Neural cell (in vitro differentiated cells): ENCODE results near the gene GSTM5. TPM values are rescaled to one million over a fixed set of nuclear protein-coding genes. Genes with fewer than 3 reads are reported as not detected.

Experiments used
- H2AFZ ChIP-seq: fragments of 200-600, 300-800 bp; sonication (generic), shearing (Covaris generic); 2 replicates; pipeline ENCODE4 v1.6.0; 2014; ENCODE audit warnings: low read depth, mild to moderate bottlenecking, antibody characterized with exemption, low read length, moderate library complexity
- H3F3A ChIP-seq: fragments of 200-600 bp; shearing (Covaris generic); 2 replicates; pipeline ENCODE4 v1.6.1; 2016; ENCODE audit warnings: mild to moderate bottlenecking, moderate library complexity, mixed read lengths, antibody characterized with exemption, low read length; ENCODE audit not compliant: insufficient read depth, poor library complexity, severe bottlenecking
- H3K27ac ChIP-seq: fragments of 200-600, 300-800 bp; sonication (generic), shearing (Covaris generic); 2 replicates; pipeline ENCODE4 v1.5.1; 2014; ENCODE audit warnings: mild to moderate bottlenecking, low read length, moderate library complexity
- H3K27me3 ChIP-seq: fragments of 300-800, 200-600 bp; sonication (generic), shearing (Covaris generic); 2 replicates; pipeline ENCODE4 v1.6.0; 2014; ENCODE audit warnings: mild to moderate bottlenecking, low read depth, low read length, moderate library complexity; ENCODE audit not compliant: insufficient read depth
- H3K36me3 ChIP-seq: fragments of 300-800, 200-600 bp; sonication (generic), shearing (Covaris generic); 2 replicates; pipeline ENCODE4 v1.5.1; 2014; ENCODE audit warnings: mild to moderate bottlenecking, antibody characterized with exemption, low read length, moderate library complexity; ENCODE audit not compliant: insufficient read depth
- H3K4me2 ChIP-seq: fragments of 300-800, 200-600 bp; sonication (generic), shearing (Covaris generic); 2 replicates; pipeline ENCODE4 v1.6.0; 2014; ENCODE audit warnings: mild to moderate bottlenecking, low read length
- H3K4me3 ChIP-seq: fragments of 300-800, 200-600 bp; sonication (generic), shearing (Covaris generic); 2 replicates; pipeline ENCODE4 v1.5.1; 2014; ENCODE audit warnings: mild to moderate bottlenecking, low read length, moderate library complexity
- H3K79me2 ChIP-seq: fragments of 200-600 bp; shearing (Covaris generic); replicated peaks from 2 replicates; pipeline ENCODE4 v1.6.0; 2014; ENCODE audit warnings: mild to moderate bottlenecking, low read length, moderate library complexity; ENCODE audit not compliant: insufficient read depth
- H3K9ac ChIP-seq: fragments of 300-800, 200-600 bp; sonication (generic), shearing (Covaris generic); 2 replicates; pipeline ENCODE4 v1.6.1; 2016; ENCODE audit warnings: mild to moderate bottlenecking, low read length, mixed read lengths
- H3K9me2 ChIP-seq: fragments of 200-600 bp; shearing (Covaris generic); 2 replicates; pipeline ENCODE4 v1.6.1; 2016; ENCODE audit warnings: mild to moderate bottlenecking, low read length, mixed read lengths; ENCODE audit not compliant: insufficient read depth
- H3K9me3 ChIP-seq: fragments of 200-600, 300-800 bp; sonication (generic), shearing (Covaris generic); 2 replicates; pipeline ENCODE4 v1.6.1; 2016; ENCODE audit warnings: mild to moderate bottlenecking, mixed run types, low read length, moderate library complexity, mixed read lengths
- H4K20me1 ChIP-seq: fragments of 200-600 bp; shearing (Covaris generic); 2 replicates; pipeline ENCODE4 v1.6.1; 2016; ENCODE audit warnings: mild to moderate bottlenecking, mixed run types; ENCODE audit not compliant: insufficient read depth
- EP300 ChIP-seq: fragments of 450-650 bp; conservative IDR thresholded peaks from 2 replicates; pipeline ENCODE4 v1.6.1; 2014; ENCODE audit warnings: antibody characterized with exemption, mild to moderate bottlenecking, moderate library complexity; ENCODE audit not compliant: poor library complexity, severe bottlenecking
- EZH2 ChIP-seq: fragments of 200-600, 300-800 bp; shearing (Covaris generic), sonication (generic); IDR thresholded peaks from 2 replicates; pipeline ENCODE4 v1.6.1; 2014; ENCODE audit warnings: antibody characterized with exemption, low read length, borderline replicate concordance, mild to moderate bottlenecking; ENCODE audit not compliant: insufficient read depth, poor library complexity, severe bottlenecking
- MXI1 ChIP-seq: fragments of 450-650 bp; conservative IDR thresholded peaks from 2 replicates; pipeline ENCODE4 v1.6.1; 2014; ENCODE audit warnings: antibody characterized with exemption, mild to moderate bottlenecking; ENCODE audit not compliant: poor library complexity, severe bottlenecking
- POLR2AphosphoS5 ChIP-seq: IDR thresholded peaks from 2 replicates; pipeline ENCODE4 v1.6.1; 2012
- RAD21 ChIP-seq: fragments of 450-650 bp; conservative IDR thresholded peaks from 2 replicates; pipeline ENCODE4 v1.6.1; 2014; ENCODE audit warnings: antibody characterized with exemption, mild to moderate bottlenecking, moderate library complexity
- REST ChIP-seq: IDR thresholded peaks from 2 replicates; pipeline ENCODE4 v1.6.1; 2012; ENCODE audit warnings: borderline replicate concordance
- SMC3 ChIP-seq: fragments of 450-650 bp; conservative IDR thresholded peaks from 2 replicates; pipeline ENCODE4 v1.6.1; 2014; ENCODE audit warnings: antibody characterized with exemption, mild to moderate bottlenecking, moderate library complexity; ENCODE audit not compliant: poor library complexity
- TAF1 ChIP-seq: IDR thresholded peaks from 2 replicates; pipeline ENCODE4 v1.6.1; 2012; ENCODE audit warnings: low read depth
- polyA plus RNA-seq: library from polyadenylated mRNA; depleted of rRNA; stranded (reverse); fragments of >200 nt; gene quantifications from 2 replicates; pipeline ENCODE4 v1.2.3, GENCODE V29; 2014
- TF ChIP-seq, protein P1 (sequence below): fragments of 450-650 bp; IDR thresholded peaks from 2 replicates; pipeline ENCODE4 v1.5.1; 2014; ENCODE audit warnings: antibody characterized with exemption, mild to moderate bottlenecking, moderate library complexity; ENCODE audit not compliant: poor library complexity, severe bottlenecking

Gene GSTM5
- polyA plus RNA-seq, 1 donor from 2014 or later, result not detected

- H3K9me3 ChIP-seq, result no peaks in the 10 kb centered on the region
Measured at GRCh38 chr1:109761227-109762038, 49.4 kb downstream of the GSTM5 start.

DNA sequence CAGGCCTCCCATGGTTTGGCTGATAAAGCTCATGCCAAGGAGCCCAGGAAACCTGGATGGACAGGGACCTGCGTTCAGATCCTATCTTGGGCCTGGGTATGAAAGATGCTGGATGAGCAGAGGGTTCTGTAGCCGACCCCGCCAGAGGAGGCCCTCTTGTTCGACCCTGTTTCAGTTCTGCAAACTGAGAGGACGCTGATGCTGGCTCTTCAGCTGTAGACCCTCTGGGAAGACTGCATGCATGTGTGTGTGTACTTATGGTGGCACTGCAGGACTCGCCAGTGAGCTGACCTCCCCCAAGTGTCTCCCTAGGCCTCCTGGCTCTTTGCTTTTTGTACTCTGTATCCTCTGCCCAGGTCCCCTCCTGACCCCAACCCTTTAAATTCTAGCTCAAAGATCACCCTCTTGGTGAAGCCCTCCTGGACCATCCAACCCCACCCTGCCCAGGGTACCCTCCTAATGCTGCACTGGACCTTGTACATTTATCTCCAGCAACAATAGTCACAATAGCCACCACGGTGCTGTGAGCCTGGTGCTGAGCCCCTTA lies 50.1 kb downstream of the GSTM5 start:
- no peaks in the 10 kb centered on the region for H3K79me2 ChIP-seq
- H3K27ac ChIP-seq, result no peak overlapping the region
- H3K9me3 ChIP-seq, result no peaks in the 10 kb centered on the region
- no peaks in the 10 kb centered on the region for H3K9me2 ChIP-seq
- no peaks in the 10 kb centered on the region for H3K27me3 ChIP-seq
- no peak overlapping the region for H3K9ac ChIP-seq
- H3K4me3 ChIP-seq, result no peak overlapping the region
- no peak overlapping the region for H3K4me2 ChIP-seq
- no peaks in the 10 kb centered on the region for H3F3A ChIP-seq
- no peaks in the 10 kb centered on the region for H4K20me1 ChIP-seq
- TF ChIP-seq POLR2AphosphoS5 (no peak), EP300 (no peak), TAF1 (no peak), RAD21 (no peak), REST (no peak), SMC3 (no peak), MXI1 (no peak), EZH2 (no peak)
- TF ChIP-seq, protein P1, sequence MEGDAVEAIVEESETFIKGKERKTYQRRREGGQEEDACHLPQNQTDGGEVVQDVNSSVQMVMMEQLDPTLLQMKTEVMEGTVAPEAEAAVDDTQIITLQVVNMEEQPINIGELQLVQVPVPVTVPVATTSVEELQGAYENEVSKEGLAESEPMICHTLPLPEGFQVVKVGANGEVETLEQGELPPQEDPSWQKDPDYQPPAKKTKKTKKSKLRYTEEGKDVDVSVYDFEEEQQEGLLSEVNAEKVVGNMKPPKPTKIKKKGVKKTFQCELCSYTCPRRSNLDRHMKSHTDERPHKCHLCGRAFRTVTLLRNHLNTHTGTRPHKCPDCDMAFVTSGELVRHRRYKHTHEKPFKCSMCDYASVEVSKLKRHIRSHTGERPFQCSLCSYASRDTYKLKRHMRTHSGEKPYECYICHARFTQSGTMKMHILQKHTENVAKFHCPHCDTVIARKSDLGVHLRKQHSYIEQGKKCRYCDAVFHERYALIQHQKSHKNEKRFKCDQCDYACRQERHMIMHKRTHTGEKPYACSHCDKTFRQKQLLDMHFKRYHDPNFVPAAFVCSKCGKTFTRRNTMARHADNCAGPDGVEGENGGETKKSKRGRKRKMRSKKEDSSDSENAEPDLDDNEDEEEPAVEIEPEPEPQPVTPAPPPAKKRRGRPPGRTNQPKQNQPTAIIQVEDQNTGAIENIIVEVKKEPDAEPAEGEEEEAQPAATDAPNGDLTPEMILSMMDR, result no peak
- H3K36me3 ChIP-seq, result no peaks in the 10 kb centered on the region
- H2AFZ ChIP-seq, result no peak overlapping the region

More at GRCh38 chr1:109761227-109762038, 49.4 kb downstream of the GSTM5 start:
- H4K20me1 ChIP-seq, result no peaks in the 10 kb centered on the region
- H3F3A ChIP-seq, result no peaks in the 10 kb centered on the region
- no peak overlapping the region for H2AFZ ChIP-seq
- H3K27me3 ChIP-seq, result no peaks in the 10 kb centered on the region
- no peak for TF ChIP-seq MXI1
- TF ChIP-seq POLR2AphosphoS5, result no peak
- no peak for TF ChIP-seq SMC3
- TF ChIP-seq TAF1, result no peak
- H3K9me2 ChIP-seq, result no peaks in the 10 kb centered on the region
- no peaks in the 10 kb centered on the region for H3K79me2 ChIP-seq
- H3K4me3 ChIP-seq, result no peak overlapping the region
- no peak overlapping the region for H3K4me2 ChIP-seq
- no peaks in the 10 kb centered on the region for H3K36me3 ChIP-seq
- no peak overlapping the region for H3K9ac ChIP-seq
- H3K27ac ChIP-seq, result no peak overlapping the region
